WTC11 (cell line): ENCODE results near the gene PRKAB2. TPM values are rescaled to one million over a fixed set of nuclear protein-coding genes. Genes with fewer than 3 reads are reported as not detected.

ENCODE experiments used
- ATAC-seq: fragments of 200-7000 bp; cut with Tn5 transposase; 2 replicates; pipeline ENCODE4 v1.10.0; 2021; ENCODE audit warnings: mild to moderate bottlenecking, moderate library complexity
- CTCF ChIA-PET: fragments of 300-600 bp; sonication (Branson Sonifier 250); formaldehyde crosslinking; loops from one replicate; lab custom pipeline; 2021; ENCODE audit warnings: antibody characterized with exemption; lab: Charles Lee
- POLR2A ChIA-PET: fragments of 350-600 bp; sonication (Branson Sonifier 250); formaldehyde crosslinking; loops from one replicate; lab custom pipeline; 2021; ENCODE audit warnings: antibody characterized with exemption; lab: Charles Lee
- DNase-seq: peaks from one replicate; pipeline ENCODE4 v3.0.0; 2021; ENCODE audit warnings: low spot score
- H3K27ac Mint-ChIP-seq: 2 replicates; pipeline ENCODE4 v1.8.0; 2021; ENCODE audit warnings: mixed read lengths
- H3K27me3 Mint-ChIP-seq: 2 replicates; pipeline ENCODE4 v1.8.0; 2021; ENCODE audit warnings: low read depth, mild to moderate bottlenecking, moderate library complexity, mixed read lengths
- H3K36me3 Mint-ChIP-seq: 2 replicates; pipeline ENCODE4 v1.8.0; 2021; ENCODE audit warnings: mixed read lengths
- H3K4me1 Mint-ChIP-seq: 2 replicates; pipeline ENCODE4 v1.8.0; 2022; ENCODE audit warnings: mixed read lengths
- H3K4me3 Mint-ChIP-seq: 2 replicates; pipeline ENCODE4 v1.8.0; 2021; ENCODE audit warnings: mild to moderate bottlenecking, moderate library complexity, mixed read lengths
- H3K9me3 Mint-ChIP-seq: 2 replicates; pipeline ENCODE4 v1.8.0; 2021; ENCODE audit warnings: mixed read lengths
- AFF4 ChIP-seq: sonication (generic); formaldehyde crosslinking; IDR thresholded peaks from 2 replicates; pipeline ENCODE4 v1.8.1; 2023; ENCODE audit warnings: mild to moderate bottlenecking, missing genetic modification reagents, borderline replicate concordance
- ARID4B ChIP-seq: sonication (generic); formaldehyde crosslinking; IDR thresholded peaks from 2 replicates; pipeline ENCODE4 v1.8.0; 2023; ENCODE audit warnings: missing genetic modification reagents, mild to moderate bottlenecking, borderline replicate concordance
- EMX1 ChIP-seq: fragments of 250-450 bp; sonication (Bioruptor Pico); IDR thresholded peaks from 2 replicates; pipeline ENCODE4 v1.8.0; 2021; ENCODE audit warnings: mild to moderate bottlenecking
- ETV6 ChIP-seq: sonication (generic); formaldehyde crosslinking; IDR thresholded peaks from 2 replicates; pipeline ENCODE4 v1.8.1; 2022; ENCODE audit warnings: mild to moderate bottlenecking, missing genetic modification reagents
- FOXJ3 ChIP-seq: sonication (generic); formaldehyde crosslinking; IDR thresholded peaks from 2 replicates; pipeline ENCODE4 v1.9.0; 2021; ENCODE audit warnings: missing genetic modification reagents, mild to moderate bottlenecking, borderline replicate concordance
- GTF2I ChIP-seq: fragments of 250-450 bp; sonication (Bioruptor Pico); conservative IDR thresholded peaks from 2 replicates; pipeline ENCODE4 v1.4.0; 2021; ENCODE audit warnings: mild to moderate bottlenecking
- HMGXB4 ChIP-seq: sonication (generic); formaldehyde crosslinking; IDR thresholded peaks from 2 replicates; pipeline ENCODE4 v1.8.1; 2023; ENCODE audit warnings: mild to moderate bottlenecking, moderate library complexity, missing genetic modification reagents
- MXD4 ChIP-seq: fragments of 250-450 bp; sonication (Bioruptor Pico); IDR thresholded peaks from 2 replicates; pipeline ENCODE4 v1.8.0; 2021; ENCODE audit warnings: mild to moderate bottlenecking, moderate library complexity, borderline replicate concordance
- MYBL2 ChIP-seq: sonication (generic); formaldehyde crosslinking; IDR thresholded peaks from 2 replicates; pipeline ENCODE4 v1.8.1; 2023; ENCODE audit warnings: mild to moderate bottlenecking, moderate library complexity, missing genetic modification reagents
- NFYB ChIP-seq: sonication (generic); formaldehyde crosslinking; conservative IDR thresholded peaks from 2 replicates; pipeline ENCODE4 v1.8.0; 2022; ENCODE audit warnings: low read depth, missing genetic modification reagents
- RORB ChIP-seq: fragments of 250-450 bp; sonication (Bioruptor Pico); IDR thresholded peaks from 2 replicates; pipeline ENCODE4 v1.9.0; 2021; ENCODE audit warnings: mild to moderate bottlenecking
- SMAD4 ChIP-seq: sonication (generic); formaldehyde crosslinking; IDR thresholded peaks from 2 replicates; pipeline ENCODE4 v1.8.0; 2022; ENCODE audit warnings: mild to moderate bottlenecking, missing genetic modification reagents
- SP1 ChIP-seq: sonication (generic); formaldehyde crosslinking; conservative IDR thresholded peaks from 2 replicates; pipeline ENCODE4 v1.8.1; 2022; ENCODE audit warnings: missing genetic modification reagents
- TCF7 ChIP-seq: sonication (generic); formaldehyde crosslinking; IDR thresholded peaks from 2 replicates; pipeline ENCODE4 v1.8.0; 2022; ENCODE audit warnings: mild to moderate bottlenecking, low read depth, missing genetic modification reagents, moderate library complexity
- TEAD4 ChIP-seq: sonication (generic); formaldehyde crosslinking; IDR thresholded peaks from 2 replicates; pipeline ENCODE4 v1.8.0; 2022; ENCODE audit warnings: mild to moderate bottlenecking, missing genetic modification reagents
- ZBTB21 ChIP-seq: sonication (generic); formaldehyde crosslinking; IDR thresholded peaks from 2 replicates; pipeline ENCODE4 v1.8.1; 2023; ENCODE audit warnings: mild to moderate bottlenecking, missing genetic modification reagents, borderline replicate concordance
- ZNF219 ChIP-seq: sonication (generic); formaldehyde crosslinking; IDR thresholded peaks from 2 replicates; pipeline ENCODE4 v1.8.0; 2023; ENCODE audit warnings: missing genetic modification reagents, mild to moderate bottlenecking, borderline replicate concordance
- ZNF263 ChIP-seq: sonication (generic); formaldehyde crosslinking; IDR thresholded peaks from 2 replicates; pipeline ENCODE4 v1.8.1; 2022; ENCODE audit warnings: low read depth, mild to moderate bottlenecking, moderate library complexity, missing genetic modification reagents
- ZNF317 ChIP-seq: sonication (generic); formaldehyde crosslinking; IDR thresholded peaks from 2 replicates; pipeline ENCODE4 v1.8.1; 2023; ENCODE audit warnings: low read depth, mild to moderate bottlenecking, moderate library complexity, missing genetic modification reagents, borderline replicate concordance
- ZNF425 ChIP-seq: fragments of 250-450 bp; sonication (Bioruptor Pico); conservative IDR thresholded peaks from 2 replicates; pipeline ENCODE4 v1.9.0; 2021; ENCODE audit warnings: mild to moderate bottlenecking
- ZNF671 ChIP-seq: fragments of 250-450 bp; sonication (Bioruptor Pico); IDR thresholded peaks from 2 replicates; pipeline ENCODE4 v1.8.0; 2021; ENCODE audit warnings: mild to moderate bottlenecking
- total RNA-seq: library from RNA; stranded (reverse); gene quantifications from 3 replicates; pipeline ENCODE4 v1.2.3, GENCODE V29; 2021

PRKAB2 gene
- total RNA-seq, 1 experiment from 2014 or later = 28.3 TPM

- Mint-ChIP-seq H3K9me3 (no peaks in the 10 kb centered on the region), H3K27me3 (no peaks in the 10 kb centered on the region), H3K36me3 (no peaks in the 10 kb centered on the region), H3K4me3 (no peak overlapping the region), H3K27ac (no peak overlapping the region), H3K4me1 (peaks cover 3% of the 10 kb centered on the region)
- no peak for TF ChIP-seq HMGXB4 (CRISPR knock-in tag)
- no peak for TF ChIP-seq TEAD4 (CRISPR knock-in tag)
- TF ChIP-seq TCF7 = no peak
- no peak for TF ChIP-seq GTF2I (CRISPR knock-in tag)
- no peak for TF ChIP-seq MXD4 (CRISPR knock-in tag)
- no peak for TF ChIP-seq SMAD4
- TF ChIP-seq NFYB (CRISPR knock-in tag) = no peak
- no peak for TF ChIP-seq MYBL2 (CRISPR knock-in tag)
- ATAC-seq (no peak), DNase-seq (no peak)
- POLR2A ChIA-PET = no interaction called here
- CTCF ChIA-PET = no interaction called here
Measured at GRCh38 chr1:147210987-147211386, 38.7 kb upstream of the PRKAB2 start.

GRCh38 chr1:147209825-147210821 is 37.9 kb upstream of the PRKAB2 start:
- H3K36me3 Mint-ChIP-seq = no peaks in the 10 kb centered on the region
- DNase-seq (no peak), ATAC-seq (no peak)
- ChIA-PET CTCF (no interaction called here), POLR2A (no interaction called here)
- no peaks in the 10 kb centered on the region for H3K9me3 Mint-ChIP-seq
- H3K27ac Mint-ChIP-seq = no peak overlapping the region
- H3K4me1 Mint-ChIP-seq = no peaks in the 10 kb centered on the region; the same call in 1 of the 2 replicates
- no peak overlapping the region for H3K4me3 Mint-ChIP-seq
- H3K27me3 Mint-ChIP-seq = no peaks in the 10 kb centered on the region
- TF ChIP-seq RORB (CRISPR knock-in tag) = no peak
- TF ChIP-seq ZNF671 (CRISPR knock-in tag) = no peak
- no peak for TF ChIP-seq ZNF219 (CRISPR knock-in tag)
- TF ChIP-seq ZNF263 = no peak
- TF ChIP-seq ETV6 (CRISPR knock-in tag) = no peak
- no peak for TF ChIP-seq FOXJ3
- no peak for TF ChIP-seq ZNF425 (CRISPR knock-in tag)
- no peak for TF ChIP-seq MYBL2 (CRISPR knock-in tag)
- TF ChIP-seq ZBTB21 (CRISPR knock-in tag) = no peak
- TF ChIP-seq EMX1 (CRISPR knock-in tag) = no peak
- TF ChIP-seq AFF4 (CRISPR knock-in tag) = no peak
- TF ChIP-seq MXD4 (CRISPR knock-in tag) = no peak
- no peak for TF ChIP-seq ARID4B
- TF ChIP-seq SP1 = no peak
- no peak for TF ChIP-seq ZNF317 (CRISPR knock-in tag)
